ENCODE data around the gene NOTUM. TPM values are rescaled to one million over a fixed set of nuclear protein-coding genes. Genes with fewer than 3 reads are reported as not detected.

Gene NOTUM
- total and polyA plus RNA-seq, 2 donors (not counting 3 experiments of a cell fraction or from before 2014, with no cell fraction given) = not detected

DNA sequence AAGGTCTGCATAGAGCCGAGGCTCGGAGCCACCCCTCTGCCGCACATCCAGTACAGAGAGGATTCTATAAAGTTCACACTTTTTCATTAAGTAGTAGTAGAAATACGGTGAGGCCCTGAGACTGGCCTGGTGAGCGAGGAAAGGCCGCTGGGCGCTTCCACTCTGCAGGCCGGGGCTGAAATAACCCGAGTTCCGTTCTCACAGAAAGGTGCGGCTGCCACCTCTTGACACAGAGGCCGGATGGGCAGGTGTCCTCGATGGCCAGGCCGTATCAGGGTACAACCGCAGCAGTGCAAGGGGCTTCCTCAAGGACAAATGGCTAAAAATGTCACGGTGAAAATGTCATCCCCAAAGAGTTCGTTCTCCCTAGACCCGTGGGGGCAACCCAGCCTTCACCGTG lies 49.0 kb downstream of the NOTUM start:
- intact Hi-C loops (cut with micrococcal nuclease) = loop anchor here (1.0 to 2.0 kb wide), 3 partner anchors 15 to 41 kb away; partner anchors contain the start of genes ALYREF, ANAPC11, ARHGDIA and MAFG
- dilution Hi-C loops (cut with MboI; ENCODE audit: extremely low pct_ligation_motif_present, low sequenced_read_pairs) = no loop called here
- FAIRE-seq (no peak), DNase-seq (ENCODE audit: low read depth, low spot score) (no peak)
- TF ChIP-seq POLR2A (IDR thresholded peaks at IDR 0.05; ENCODE audit: low read depth, low read length) = no peak
- TF ChIP-seq FOS (IDR thresholded peaks at IDR 0.05; ENCODE audit: borderline replicate concordance, insufficient read depth, low read length) = no peak
- no peak for TF ChIP-seq POLR2AphosphoS5 (IDR thresholded peaks at IDR 0.05; ENCODE audit: insufficient read depth, low read depth, low read length)
- no peak for TF ChIP-seq EZH2 (IDR thresholded peaks at IDR 0.05; ENCODE audit: borderline replicate concordance, low read depth, low read length, severe bottlenecking)
- TF ChIP-seq, protein P1, sequence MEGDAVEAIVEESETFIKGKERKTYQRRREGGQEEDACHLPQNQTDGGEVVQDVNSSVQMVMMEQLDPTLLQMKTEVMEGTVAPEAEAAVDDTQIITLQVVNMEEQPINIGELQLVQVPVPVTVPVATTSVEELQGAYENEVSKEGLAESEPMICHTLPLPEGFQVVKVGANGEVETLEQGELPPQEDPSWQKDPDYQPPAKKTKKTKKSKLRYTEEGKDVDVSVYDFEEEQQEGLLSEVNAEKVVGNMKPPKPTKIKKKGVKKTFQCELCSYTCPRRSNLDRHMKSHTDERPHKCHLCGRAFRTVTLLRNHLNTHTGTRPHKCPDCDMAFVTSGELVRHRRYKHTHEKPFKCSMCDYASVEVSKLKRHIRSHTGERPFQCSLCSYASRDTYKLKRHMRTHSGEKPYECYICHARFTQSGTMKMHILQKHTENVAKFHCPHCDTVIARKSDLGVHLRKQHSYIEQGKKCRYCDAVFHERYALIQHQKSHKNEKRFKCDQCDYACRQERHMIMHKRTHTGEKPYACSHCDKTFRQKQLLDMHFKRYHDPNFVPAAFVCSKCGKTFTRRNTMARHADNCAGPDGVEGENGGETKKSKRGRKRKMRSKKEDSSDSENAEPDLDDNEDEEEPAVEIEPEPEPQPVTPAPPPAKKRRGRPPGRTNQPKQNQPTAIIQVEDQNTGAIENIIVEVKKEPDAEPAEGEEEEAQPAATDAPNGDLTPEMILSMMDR (IDR thresholded peaks at IDR 0.05; ENCODE audit: extremely low read depth in 1 of 2, insufficient read depth in 1 of 2, low read depth in 1 of 2, low read length in 2 of 2) = no peak
- no peak for TF ChIP-seq MYC (IDR thresholded peaks at IDR 0.05; ENCODE audit: low read depth, low read length)
- TF ChIP-seq, protein P2, sequence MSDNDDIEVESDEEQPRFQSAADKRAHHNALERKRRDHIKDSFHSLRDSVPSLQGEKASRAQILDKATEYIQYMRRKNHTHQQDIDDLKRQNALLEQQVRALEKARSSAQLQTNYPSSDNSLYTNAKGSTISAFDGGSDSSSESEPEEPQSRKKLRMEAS (IDR thresholded peaks at IDR 0.05; ENCODE audit: insufficient read depth, insufficient read length) = no peak
- no peak for TF ChIP-seq JUN (IDR thresholded peaks at IDR 0.05; ENCODE audit: borderline replicate concordance, insufficient read depth, insufficient read length, low read depth)
- TF ChIP-seq GATA2 (IDR thresholded peaks at IDR 0.05; ENCODE audit: insufficient read depth, insufficient read length, low read depth, low read length) = no peak
- Histone ChIP-seq H3K36me3 (ENCODE audit: control insufficient read depth in 2 of 2, extremely low read depth in 1 of 2, insufficient read depth in 2 of 2, low read length in 2 of 2) (peaks cover 7 to 24% of the 10 kb centered on the region in 2 experiments), H3K9ac (replicated peaks; ENCODE audit: extremely low read depth, insufficient read depth, low read length) (no peak overlapping the region), H3K9me3 (replicated peaks; ENCODE audit: control insufficient read depth, insufficient read depth, low read length) (no peaks in the 10 kb centered on the region), H4K20me1 (replicated peaks; ENCODE audit: control insufficient read depth, extremely low read depth, insufficient read depth, low read length) (no peaks in the 10 kb centered on the region), H3K27ac (ENCODE audit: insufficient read depth, low read depth, low read length) (no peak overlapping the region), H3K27me3 (ENCODE audit: control insufficient read depth in 2 of 2, insufficient read depth in 2 of 2, low read length in 2 of 2) (no peaks in the 10 kb centered on the region), H3K4me2 (ENCODE audit: insufficient read depth, low read length) (no peak overlapping the region), H3K79me2 (ENCODE audit: control insufficient read depth, insufficient read depth, low read length) (peaks cover 3% of the 10 kb centered on the region), H3K9me1 (replicated peaks; ENCODE audit: control insufficient read depth, extremely low read depth, insufficient read depth, low read length) (no peaks in the 10 kb centered on the region), H3K4me1 (ENCODE audit: control insufficient read depth, extremely low read depth, insufficient read depth, low read length) (peaks cover 9% of the 10 kb centered on the region), H3K4me3 (replicated peaks in 1 of 3; ENCODE audit: insufficient read depth in 1 of 3, low read depth in 1 of 3, low read length in 3 of 3) (no peak overlapping the region), H2AFZ (ENCODE audit: low read depth, low read length) (no peak overlapping the region)
- POLR2A ChIA-PET = no interaction called here
- CTCF ChIA-PET = no interaction called here
- no TSS peak for BruUV-seq (replicated peaks)

Data from endothelial cell of umbilical vein (primary cell).